GM10266 (cell line): ENCODE results near the gene TMEM108.

Experiments used
- DNase-seq: peaks from one replicate; pipeline ENCODE4 v3.0.0; 2012; ENCODE audit errors: extremely low spot score
- CTCF ChIP-seq: IDR thresholded peaks from 2 replicates; pipeline ENCODE4 v1.5.1; 2012; ENCODE audit warnings: mild to moderate bottlenecking, low read depth; ENCODE audit not compliant: control insufficient read depth, insufficient read depth; ENCODE audit errors: missing control alignments

The TMEM108 gene

GRCh38 chr3:133282236-133282635 is 244.0 kb downstream of the TMEM108 start:
- DNase-seq, result no peak
- TF ChIP-seq CTCF, result no peak

DNA sequence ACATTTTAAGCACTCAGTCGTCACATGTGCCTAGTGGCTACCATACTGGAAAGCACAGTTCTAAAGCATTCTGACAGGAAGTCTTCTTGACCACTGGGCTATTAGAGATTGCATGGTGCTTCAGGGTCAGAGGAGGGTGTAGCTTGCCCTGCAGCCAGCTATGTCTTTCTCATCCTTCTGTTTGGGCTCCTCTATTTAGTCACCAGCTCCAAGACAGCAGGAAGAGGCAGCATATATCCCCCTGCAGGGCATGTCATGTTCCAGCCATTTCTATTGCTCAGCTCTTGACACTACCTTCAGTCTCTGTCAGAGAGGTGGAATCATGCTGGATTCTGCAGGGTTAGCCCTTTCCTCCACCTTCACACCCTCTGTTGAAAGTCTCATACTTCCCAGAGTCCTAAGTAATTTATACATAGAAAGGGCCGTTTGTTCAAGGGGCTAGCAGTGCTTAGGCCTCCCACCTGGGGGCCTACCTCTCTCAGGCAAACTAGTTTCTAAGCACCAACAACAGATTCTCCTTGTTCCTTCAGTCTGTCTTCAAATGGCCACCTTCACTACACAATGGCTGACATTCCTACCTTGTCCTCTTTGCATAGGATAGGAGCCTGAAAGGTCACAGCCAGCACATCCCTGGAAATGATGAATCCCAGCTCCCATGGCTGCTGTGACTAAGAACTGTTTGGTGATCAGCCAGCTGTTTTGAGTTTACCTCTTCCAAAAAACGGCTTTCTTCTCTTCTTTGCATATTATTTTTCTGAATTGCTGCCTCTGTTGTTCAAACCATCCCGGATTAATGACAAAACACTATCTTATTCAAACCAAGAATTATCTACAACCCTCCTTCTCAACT is 246.0 kb downstream of the TMEM108 start:
- DNase-seq, result no peak
- no peak for TF ChIP-seq CTCF

DNA sequence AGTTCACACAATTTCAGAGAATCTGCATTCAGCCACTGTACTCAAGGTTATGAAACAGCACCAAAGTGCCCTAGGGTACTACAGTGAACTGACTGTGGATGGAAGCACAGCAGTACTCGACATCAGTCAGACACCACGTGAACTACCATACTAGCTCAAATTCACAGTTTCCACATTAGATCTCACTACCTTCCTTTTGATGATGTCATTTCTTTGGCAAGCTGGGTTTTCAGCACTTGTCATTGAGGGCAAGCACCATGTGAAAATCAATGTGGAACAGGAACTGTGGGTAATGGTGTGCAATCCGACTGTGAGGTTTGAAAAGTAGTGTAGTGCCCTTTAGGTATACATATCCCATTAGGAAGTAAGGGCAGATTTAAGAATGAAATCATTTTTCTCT is 251.1 kb downstream of the TMEM108 start:
- DNase-seq, result no peak

DNA sequence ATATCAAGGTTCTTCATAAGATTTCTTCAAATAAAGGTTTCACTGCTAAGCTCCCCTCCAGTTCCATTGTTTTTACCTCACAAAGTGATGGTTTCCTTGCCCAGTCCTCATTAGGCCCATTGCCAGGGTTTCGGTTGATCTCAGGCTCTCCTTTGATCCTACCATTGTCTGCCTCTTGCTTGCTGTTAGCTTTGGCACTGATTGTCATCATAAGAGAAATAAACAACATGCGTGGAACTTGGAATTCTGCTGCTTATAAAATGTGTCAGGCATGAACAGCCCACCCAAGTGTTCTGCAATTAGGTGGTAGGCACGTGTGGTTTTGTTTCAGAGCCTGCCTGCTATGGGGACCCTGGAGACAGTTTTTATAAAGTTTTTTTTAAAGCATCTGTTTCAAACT is 254.1 kb downstream of the TMEM108 start:
- no peak for DNase-seq
- no peak for TF ChIP-seq CTCF

More for the DNA sequence above, 251.1 kb downstream of the TMEM108 start:
- TF ChIP-seq CTCF, result no peak

DNA sequence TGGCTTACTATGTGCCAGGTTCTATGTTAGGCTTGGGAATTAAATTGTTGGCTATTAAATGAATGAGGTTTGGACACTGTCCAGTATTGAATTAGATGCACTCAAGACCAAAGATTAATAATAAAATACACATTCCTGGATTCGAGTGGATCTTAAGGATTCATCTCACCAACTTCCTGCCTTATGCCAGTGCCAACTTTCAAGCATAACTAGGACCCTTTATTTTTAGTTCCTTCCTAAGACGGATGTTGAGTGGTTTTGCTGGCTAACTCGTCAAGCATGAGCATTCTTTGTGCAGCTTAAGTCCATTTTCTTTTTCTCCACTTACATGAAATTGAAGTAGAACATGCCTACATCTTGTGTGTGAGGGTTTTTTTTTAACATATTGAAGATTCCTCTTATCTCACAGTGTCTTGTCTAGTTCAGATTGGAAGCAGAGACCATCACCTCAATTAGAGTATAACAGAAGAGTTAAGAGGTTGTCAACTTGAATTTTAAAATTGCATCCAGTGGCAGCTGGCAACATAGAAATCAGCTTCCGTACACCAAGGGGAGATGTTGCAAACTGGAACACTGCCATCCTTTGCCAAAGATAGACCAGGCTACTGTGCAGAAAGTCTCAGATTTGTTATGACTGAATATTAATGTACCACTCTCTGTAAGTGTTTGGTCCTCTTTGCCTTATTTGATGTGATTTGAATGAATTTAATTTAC is 255.4 kb downstream of the TMEM108 start:
- no peak for TF ChIP-seq CTCF
- DNase-seq, result no peak

GRCh38 chr3:133294253-133294652 is 256.1 kb downstream of the TMEM108 start:
- no peak for TF ChIP-seq CTCF
- DNase-seq, result no peak
